Gastroesophageal sphincter (tissue), 3 donors: ENCODE results near the gene STX8.

Experiments used
- CTCF ChIP-seq, 4 experiments: fragments of 200-600 bp in 2 of 4; fragments of 450-650 bp in 2 of 4; sonication (generic) in 1 of 4; IDR thresholded peaks; one replicate each; pipeline ENCODE4 v1.5.1; 2017 to 2019; ENCODE audit warnings: antibody characterized with exemption in 4 of 4, mild to moderate bottlenecking in 2 of 4, moderate library complexity in 2 of 4
- EP300 ChIP-seq: sonication (generic); formaldehyde crosslinking; IDR thresholded peaks from one replicate; pipeline ENCODE4 v1.6.1; 2017; ENCODE audit warnings: antibody characterized with exemption, mild to moderate bottlenecking
- POLR2A ChIP-seq, 2 donors: fragments of 450-650 bp; IDR thresholded peaks; one replicate each; pipeline ENCODE4 v1.6.1; 2017; ENCODE audit warnings: antibody characterized with exemption in 2 of 2, mild to moderate bottlenecking in 2 of 2, moderate library complexity in 1 of 2
- POLR2AphosphoS5 ChIP-seq: sonication (generic); formaldehyde crosslinking; IDR thresholded peaks from one replicate; pipeline ENCODE4 v1.6.1; 2017; ENCODE audit warnings: antibody characterized with exemption

- no peak for TF ChIP-seq CTCF (IDR thresholded peaks at IDR 0.05)
- TF ChIP-seq POLR2AphosphoS5: no peak
- no peak for TF ChIP-seq POLR2A (IDR thresholded peaks at IDR 0.05)
- TF ChIP-seq EP300: no peak
Measured at GRCh38 chr17:9622961-9623360, 47.3 kb upstream of the STX8 start.
